ENCODE measurements around the gene HDAC3.
A peak's percentile ranks its signal among the peaks of the same experiment; 100 is the strongest.

Gene HDAC3

DNA sequence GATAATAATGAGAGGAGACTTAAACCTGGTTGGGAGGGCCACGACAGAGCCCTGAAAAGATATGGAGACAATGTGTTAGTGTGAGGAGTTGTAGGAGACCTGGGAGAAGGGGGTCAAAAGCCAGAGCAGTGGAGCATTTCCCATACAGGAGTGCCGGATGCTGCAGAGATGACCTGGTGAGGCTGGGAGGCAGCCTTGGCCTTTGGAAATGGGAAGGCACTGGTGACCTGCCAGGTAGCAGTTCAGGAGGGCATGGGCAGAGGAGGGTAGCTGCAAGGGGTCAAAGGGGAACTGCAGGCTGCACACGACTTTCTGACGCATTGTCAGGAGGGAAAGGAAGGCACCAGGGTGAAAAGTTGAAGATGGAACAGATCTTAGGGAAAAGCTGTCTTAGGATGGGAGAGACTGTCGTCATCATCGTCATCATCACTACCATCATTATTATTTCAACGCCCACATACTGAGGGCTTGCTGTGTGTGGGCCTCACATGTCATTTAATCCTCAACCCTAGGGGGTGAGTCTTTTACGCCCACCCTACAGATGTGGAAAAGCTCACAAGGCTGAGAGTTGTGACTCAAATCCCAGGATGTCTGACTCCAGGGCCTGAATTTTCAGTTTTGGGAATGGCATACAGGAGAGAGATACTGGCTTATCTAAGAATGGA lies 32.1 kb upstream of the HDAC3 start:
- TF ChIP-seq SNAI2 (CRISPR knock-in tag; IDR thresholded peaks at IDR 0.05) (no peak), OSR1 (CRISPR knock-in tag; IDR thresholded peaks at IDR 0.05) (no peak), ARNTL (CRISPR knock-in tag; IDR thresholded peaks at IDR 0.05; ENCODE audit: borderline replicate concordance, low read depth) (no peak), ZNF565 (CRISPR knock-in tag; conservative IDR thresholded peaks at IDR 0.05; ENCODE audit: low read depth) (no peak), ZC3H10 (CRISPR knock-in tag; IDR thresholded peaks at IDR 0.05) (no peak), GLIS3 (CRISPR knock-in tag; IDR thresholded peaks at IDR 0.05) (no peak)
- ATAC-seq, result no peak

DNA sequence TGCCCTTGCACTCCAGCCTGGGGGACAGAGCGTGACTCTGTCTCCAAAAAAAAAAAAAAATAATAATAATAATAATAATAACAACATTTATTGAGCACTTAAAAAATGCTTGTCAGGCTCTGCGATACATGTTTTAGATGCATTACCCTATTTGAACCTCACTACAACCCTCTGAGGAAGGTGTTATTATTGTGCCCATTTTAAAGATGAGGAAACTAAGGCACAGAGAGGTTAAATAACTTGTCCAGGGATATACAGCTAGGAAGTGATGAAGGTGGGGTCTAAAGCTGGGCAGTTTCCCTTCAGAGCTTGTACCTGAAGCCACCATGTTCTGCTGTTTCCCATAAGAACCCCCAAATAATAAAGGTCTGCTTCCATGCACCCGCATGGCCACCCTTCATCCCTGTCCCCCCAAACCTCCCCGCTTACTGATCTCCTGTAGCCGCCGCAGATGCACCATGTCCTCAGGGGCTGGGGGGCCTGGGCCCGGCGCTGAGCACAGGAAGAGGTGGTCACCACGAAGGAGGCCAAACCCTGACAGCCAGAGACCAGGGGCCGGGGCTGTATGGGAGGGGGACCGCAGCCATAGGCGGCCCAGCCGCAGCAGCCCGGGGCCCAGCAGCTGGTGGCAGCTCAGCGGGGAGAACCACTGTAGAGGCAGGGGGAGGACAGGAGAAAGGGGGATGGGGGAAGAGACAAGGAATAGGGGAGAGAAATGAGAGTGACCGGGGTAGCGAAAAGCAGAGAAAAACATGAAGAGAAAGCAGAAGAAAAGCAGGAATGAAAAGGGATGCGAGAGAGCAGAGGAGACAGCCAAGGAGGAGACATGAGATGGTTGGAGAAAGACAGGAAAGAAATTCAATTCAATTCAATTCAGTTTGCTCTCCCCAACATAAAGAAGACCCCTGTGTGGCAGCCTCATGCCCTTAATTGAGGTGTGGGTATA lies 29.6 kb upstream of the HDAC3 start:
- ATAC-seq, result no peak
- TF ChIP-seq ZC3H10 (CRISPR knock-in tag; IDR thresholded peaks at IDR 0.05) (no peak), ZNF8 (CRISPR knock-in tag; IDR thresholded peaks at IDR 0.05) (no peak)

DNA sequence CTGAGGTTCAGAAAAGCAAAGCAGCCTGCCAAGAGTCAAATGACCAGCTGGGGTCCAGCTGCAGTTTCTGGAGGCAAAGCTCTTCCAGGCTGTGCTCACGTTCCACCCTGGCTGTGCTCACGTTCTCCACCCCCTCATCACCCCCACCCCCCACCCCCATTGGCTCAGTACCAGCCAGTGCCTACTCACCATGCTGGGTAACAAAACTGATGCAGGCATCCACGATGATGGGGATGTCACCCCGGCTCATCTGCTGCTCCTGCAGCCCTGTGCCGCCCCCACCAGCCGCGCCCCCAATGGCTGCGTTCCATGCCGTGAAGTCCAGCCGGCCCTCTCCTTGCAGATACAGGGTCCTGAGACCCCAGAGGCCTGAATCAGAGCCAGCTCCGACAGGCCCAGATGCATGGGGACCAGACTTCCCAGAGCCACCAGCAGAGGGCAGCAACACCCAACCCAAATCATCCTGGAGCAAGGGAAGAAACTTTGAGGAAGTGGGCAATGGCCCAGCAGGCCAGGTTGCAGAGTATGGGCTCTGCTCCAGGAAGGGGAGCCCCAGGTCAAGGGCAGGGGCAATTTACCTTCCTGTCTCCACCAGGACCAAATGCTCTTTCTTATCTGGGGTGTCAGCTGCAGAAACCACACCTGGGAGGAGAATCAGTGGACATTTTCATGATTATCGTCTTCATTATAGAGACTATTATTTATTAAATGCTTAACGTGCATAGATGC lies 28.2 kb upstream of the HDAC3 start:
- TF ChIP-seq, protein P1, sequence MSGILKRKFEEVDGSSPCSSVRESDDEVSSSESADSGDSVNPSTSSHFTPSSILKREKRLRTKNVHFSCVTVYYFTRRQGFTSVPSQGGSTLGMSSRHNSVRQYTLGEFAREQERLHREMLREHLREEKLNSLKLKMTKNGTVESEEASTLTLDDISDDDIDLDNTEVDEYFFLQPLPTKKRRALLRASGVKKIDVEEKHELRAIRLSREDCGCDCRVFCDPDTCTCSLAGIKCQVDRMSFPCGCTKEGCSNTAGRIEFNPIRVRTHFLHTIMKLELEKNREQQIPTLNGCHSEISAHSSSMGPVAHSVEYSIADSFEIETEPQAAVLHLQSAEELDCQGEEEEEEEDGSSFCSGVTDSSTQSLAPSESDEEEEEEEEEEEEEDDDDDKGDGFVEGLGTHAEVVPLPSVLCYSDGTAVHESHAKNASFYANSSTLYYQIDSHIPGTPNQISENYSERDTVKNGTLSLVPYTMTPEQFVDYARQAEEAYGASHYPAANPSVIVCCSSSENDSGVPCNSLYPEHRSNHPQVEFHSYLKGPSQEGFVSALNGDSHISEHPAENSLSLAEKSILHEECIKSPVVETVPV (CRISPR knock-in tag; IDR thresholded peaks at IDR 0.05), result no peak
- no peak for TF ChIP-seq TOX (CRISPR knock-in tag; IDR thresholded peaks at IDR 0.05; ENCODE audit: borderline replicate concordance)
- no peak for TF ChIP-seq OSR1 (CRISPR knock-in tag; IDR thresholded peaks at IDR 0.05)
- TF ChIP-seq GLIS3 (CRISPR knock-in tag; IDR thresholded peaks at IDR 0.05), result no peak
- TF ChIP-seq PPARA (CRISPR knock-in tag; IDR thresholded peaks at IDR 0.05; ENCODE audit: borderline replicate concordance), result no peak
- TF ChIP-seq ZNF70 (CRISPR knock-in tag; IDR thresholded peaks at IDR 0.05), result no peak
- TF ChIP-seq ARNTL (CRISPR knock-in tag; IDR thresholded peaks at IDR 0.05; ENCODE audit: borderline replicate concordance, low read depth), result no peak
- TF ChIP-seq ZC3H10 (CRISPR knock-in tag; IDR thresholded peaks at IDR 0.05), result no peak
- TF ChIP-seq ZFP30 (CRISPR knock-in tag; IDR thresholded peaks at IDR 0.05), result no peak
- peak; percentile 96 for ATAC-seq

DNA sequence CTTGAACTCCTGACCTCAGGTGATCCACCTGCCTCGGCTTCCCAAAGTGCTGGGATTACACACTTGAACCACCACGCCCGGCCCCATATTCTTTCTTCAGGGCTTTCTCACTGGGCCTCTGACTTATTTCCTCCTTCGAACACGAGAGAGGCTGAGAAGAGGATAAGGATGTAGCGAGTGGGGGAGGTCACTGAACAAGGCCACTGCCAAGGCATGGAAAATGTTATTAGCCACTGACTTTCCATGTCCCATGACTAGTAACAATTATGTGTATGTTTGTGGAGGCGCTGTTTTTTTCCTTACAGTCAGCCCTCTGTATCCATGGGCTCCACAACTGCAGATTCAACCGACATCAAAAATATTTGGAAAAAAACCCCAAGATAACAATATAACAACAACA lies 26.9 kb upstream of the HDAC3 start:
- no peak for ATAC-seq
- TF ChIP-seq ESRRG (CRISPR knock-in tag; IDR thresholded peaks at IDR 0.05) (no peak), ARNTL (CRISPR knock-in tag; IDR thresholded peaks at IDR 0.05; ENCODE audit: borderline replicate concordance, low read depth) (no peak), TSHZ2 (CRISPR knock-in tag; IDR thresholded peaks at IDR 0.05) (no peak), ZNF70 (CRISPR knock-in tag; IDR thresholded peaks at IDR 0.05) (no peak), BACH2 (CRISPR knock-in tag; IDR thresholded peaks at IDR 0.05; ENCODE audit: borderline replicate concordance) (no peak), GLIS3 (CRISPR knock-in tag; IDR thresholded peaks at IDR 0.05) (no peak), ISL1 (CRISPR knock-in tag; IDR thresholded peaks at IDR 0.05) (no peak), CSDC2 (CRISPR knock-in tag; IDR thresholded peaks at IDR 0.05) (no peak), TOX (CRISPR knock-in tag; IDR thresholded peaks at IDR 0.05; ENCODE audit: borderline replicate concordance) (no peak)
- TF ChIP-seq, protein P2, sequence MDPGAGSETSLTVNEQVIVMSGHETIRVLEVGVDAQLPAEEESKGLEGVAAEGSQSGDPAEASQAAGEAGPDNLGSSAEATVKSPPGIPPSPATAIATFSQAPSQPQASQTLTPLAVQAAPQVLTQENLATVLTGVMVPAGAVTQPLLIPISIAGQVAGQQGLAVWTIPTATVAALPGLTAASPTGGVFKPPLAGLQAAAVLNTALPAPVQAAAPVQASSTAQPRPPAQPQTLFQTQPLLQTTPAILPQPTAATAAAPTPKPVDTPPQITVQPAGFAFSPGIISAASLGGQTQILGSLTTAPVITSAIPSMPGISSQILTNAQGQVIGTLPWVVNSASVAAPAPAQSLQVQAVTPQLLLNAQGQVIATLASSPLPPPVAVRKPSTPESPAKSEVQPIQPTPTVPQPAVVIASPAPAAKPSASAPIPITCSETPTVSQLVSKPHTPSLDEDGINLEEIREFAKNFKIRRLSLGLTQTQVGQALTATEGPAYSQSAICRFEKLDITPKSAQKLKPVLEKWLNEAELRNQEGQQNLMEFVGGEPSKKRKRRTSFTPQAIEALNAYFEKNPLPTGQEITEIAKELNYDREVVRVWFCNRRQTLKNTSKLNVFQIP (CRISPR knock-in tag; IDR thresholded peaks at IDR 0.05; ENCODE audit: borderline replicate concordance, low read depth), result no peak
